OCI-LY3 (cell line): ENCODE measurements around the gene PRR13.
A peak's percentile ranks its signal among the peaks of the same experiment; 100 is the strongest.
"Not testable (repeated sequence)": the region's sequence is repeated elsewhere in the genome, so short reads cannot be mapped to it uniquely, and the experiment has no call there.

Source experiments
- H2AFZ ChIP-seq: fragments of 200-600, 300-600 bp; shearing (Covaris generic); 2 replicates; pipeline ENCODE4 v1.6.0; 2014; ENCODE audit warnings: antibody characterized with exemption, low read depth, low read length
- H3K27ac ChIP-seq: fragments of 200-600, 300-600 bp; sonication (generic); 2 replicates; pipeline ENCODE4 v1.5.1; 2014; ENCODE audit warnings: mild to moderate bottlenecking, low read length, moderate library complexity, mixed read lengths
- H3K27me3 ChIP-seq: fragments of 200-600, 300-600 bp; sonication (generic); 2 replicates; pipeline ENCODE4 v1.6.1; 2014; ENCODE audit warnings: low read depth, low read length, mixed read lengths
- H3K36me3 ChIP-seq: fragments of 200-600, 300-600 bp; sonication (generic); replicated peaks from 2 replicates; pipeline ENCODE3; 2014; ENCODE audit warnings: low read depth, low read length, mixed read lengths
- H3K4me1 ChIP-seq: fragments of 300-600, 200-600 bp; sonication (generic); 2 replicates; pipeline ENCODE4 v1.6.1; 2014; ENCODE audit warnings: low read length, mixed read lengths
- H3K4me2 ChIP-seq: fragments of 200-600, 300-600 bp; sonication (generic); 2 replicates; pipeline ENCODE4 v1.6.1; 2014; ENCODE audit warnings: low read length, mixed read lengths
- H3K4me3 ChIP-seq: fragments of 300-600, 200-600 bp; sonication (generic); 2 replicates; pipeline ENCODE4 v1.5.1; 2014; ENCODE audit warnings: antibody characterized with exemption, mild to moderate bottlenecking, low read length, moderate library complexity
- H3K79me2 ChIP-seq: fragments of 300-600, 200-600 bp; shearing (Covaris generic); 2 replicates; pipeline ENCODE4 v1.6.1; 2014; ENCODE audit warnings: mild to moderate bottlenecking, low read length, mixed read lengths
- H3K9ac ChIP-seq: fragments of 300-600, 200-600 bp; shearing (Covaris generic); 2 replicates; pipeline ENCODE4 v1.6.0; 2014; ENCODE audit warnings: mild to moderate bottlenecking, low read length, moderate library complexity
- H3K9me3 ChIP-seq: fragments of 200-600, 300-600 bp; shearing (Covaris generic); 2 replicates; pipeline ENCODE4 v1.6.1; 2014; ENCODE audit warnings: low read length, mixed read lengths; ENCODE audit not compliant: insufficient read depth
- H4K20me1 ChIP-seq: fragments of 200-600, 300-600 bp; sonication (generic); 2 replicates; pipeline ENCODE4 v1.6.1; 2016; ENCODE audit warnings: low read length, mixed read lengths; ENCODE audit not compliant: insufficient read depth
- CTCF ChIP-seq: fragments of 200-600, 300-600 bp; sonication (generic); IDR thresholded peaks from 2 replicates; pipeline ENCODE4 v1.5.1; 2014; ENCODE audit warnings: antibody characterized with exemption, low read length, low read depth
- EZH2phosphoT487 ChIP-seq: fragments of 200-600 bp; shearing (Covaris generic); IDR thresholded peaks from 2 replicates; pipeline ENCODE4 v1.6.1; 2018; ENCODE audit warnings: antibody characterized with exemption, mixed run types, low read depth

PRR13 gene

GRCh38 chr12:53410951-53411350 lies 30.6 kb upstream of the PRR13 start:
- no peak overlapping the region for H2AFZ ChIP-seq
- no peak for TF ChIP-seq EZH2phosphoT487
- no peak for TF ChIP-seq CTCF
- H4K20me1 ChIP-seq = 0 out of 2 replicates have a peak, but pooled peaks cover 3% of the 10 kb centered on the region
- H3K4me2 ChIP-seq = no peak overlapping the region
- H3K9ac ChIP-seq = no peak overlapping the region
- no peaks in the 10 kb centered on the region for H3K4me1 ChIP-seq
- H3K36me3 ChIP-seq = peaks cover 31% of the 10 kb centered on the region
- H3K27ac ChIP-seq = no peak overlapping the region
- H3K27me3 ChIP-seq = no peaks in the 10 kb centered on the region
- no peaks in the 10 kb centered on the region for H3K79me2 ChIP-seq
- H3K9me3 ChIP-seq = no peaks in the 10 kb centered on the region
- no peak overlapping the region for H3K4me3 ChIP-seq

GRCh38 chr12:53413485-53414204 lies 27.9 kb upstream of the PRR13 start:
- H3K4me3 ChIP-seq = no peak overlapping the region
- H2AFZ ChIP-seq = no peak overlapping the region
- no peaks in the 10 kb centered on the region for H3K27me3 ChIP-seq
- H3K36me3 ChIP-seq = peaks cover 27% of the 10 kb centered on the region
- no peak overlapping the region for H3K27ac ChIP-seq
- peaks cover 20% of the 10 kb centered on the region for H3K4me1 ChIP-seq
- H3K4me2 ChIP-seq = no peak overlapping the region
- H3K9ac ChIP-seq = no peak overlapping the region
- 0 out of 2 replicates have a peak, but pooled peaks cover 3% of the 10 kb centered on the region for H4K20me1 ChIP-seq
- H3K79me2 ChIP-seq = no peaks in the 10 kb centered on the region
- H3K9me3 ChIP-seq = no peaks in the 10 kb centered on the region
- TF ChIP-seq EZH2phosphoT487 (no peak), CTCF (no peak)

GRCh38 chr12:53414756-53415417 lies 26.6 kb upstream of the PRR13 start:
- no peak overlapping the region for H3K27ac ChIP-seq
- peaks cover 21% of the 10 kb centered on the region for H3K36me3 ChIP-seq
- H3K4me2 ChIP-seq = no peak overlapping the region
- no peak overlapping the region for H3K4me3 ChIP-seq
- H3K27me3 ChIP-seq = 0 out of 2 replicates have a peak, but pooled peaks cover 4% of the 10 kb centered on the region
- no peaks in the 10 kb centered on the region for H3K9me3 ChIP-seq
- no peak overlapping the region for H2AFZ ChIP-seq
- H3K4me1 ChIP-seq = peaks cover 25% of the 10 kb centered on the region
- H3K9ac ChIP-seq = no peak overlapping the region
- H4K20me1 ChIP-seq = 0 out of 2 replicates have a peak, but pooled peaks cover 3% of the 10 kb centered on the region
- no peak for TF ChIP-seq EZH2phosphoT487
- TF ChIP-seq CTCF = no peak
- no peaks in the 10 kb centered on the region for H3K79me2 ChIP-seq

GRCh38 chr12:53415752-53416389 lies 25.7 kb upstream of the PRR13 start:
- not testable (repeated sequence) for H3K27me3 ChIP-seq, H3K27ac ChIP-seq, H3K4me3 ChIP-seq, H4K20me1 ChIP-seq, H3K79me2 ChIP-seq, H3K4me2 ChIP-seq, H2AFZ ChIP-seq, H3K9me3 ChIP-seq, H3K9ac ChIP-seq
- peaks cover 19% of the 10 kb centered on the region for H3K36me3 ChIP-seq
- H3K4me1 ChIP-seq = peaks cover 25% of the 10 kb centered on the region

GRCh38 chr12:53417291-53417816 lies 24.2 kb upstream of the PRR13 start:
- not testable (repeated sequence) for H3K79me2 ChIP-seq, H3K9me3 ChIP-seq, H4K20me1 ChIP-seq, H3K36me3 ChIP-seq, H3K27me3 ChIP-seq, H3K4me3 ChIP-seq, H2AFZ ChIP-seq, H3K9ac ChIP-seq, H3K27ac ChIP-seq
- peaks cover 28% of the 10 kb centered on the region for H3K4me1 ChIP-seq
- H3K4me2 ChIP-seq = peak overlapping the region; percentile 42
